Lower leg skin (tissue), 4 donors: ENCODE results near the gene SERBP1. TPM values are rescaled to one million over a fixed set of nuclear protein-coding genes. Genes with fewer than 3 reads are reported as not detected.

Source experiments
- DNase-seq, 2 donors: peaks; one replicate each; pipeline ENCODE4 v3.0.0-alpha.2; 2019; ENCODE audit warnings: low spot score in 2 of 2
- H3K4me3 ChIP-seq: fragments of 200-600 bp; sonication (generic); 2 replicates; pipeline ENCODE4 v1.5.1; 2017; ENCODE audit warnings: mild to moderate bottlenecking, low read depth; ENCODE audit not compliant: poor library complexity, severe bottlenecking
- POLR2A ChIP-seq, 2 donors: fragments of 450-650 bp; IDR thresholded peaks; one replicate each; pipeline ENCODE4 v1.6.1; 2016 to 2017; ENCODE audit warnings: antibody characterized with exemption in 2 of 2, mild to moderate bottlenecking in 1 of 2, moderate library complexity in 1 of 2
- WGBS, 2 donors: methylation state at CpG; one replicate each; pipeline ENCODE4 v1.1.5; 2018; 5-methylcytosine and 5-hydroxymethylcytosine counted together
- intact Hi-C: fragments of 100-400 bp; cut with DNase I; formaldehyde crosslinking; loops from one replicate; pipeline ENCODE4 v1.15.0; 2023; ENCODE audit warnings: low total_unique reads
- total RNA-seq, 4 donors: library from RNA; depleted of rRNA; stranded (reverse); fragments of >200 nt; gene quantifications; one replicate each; pipeline ENCODE4 v1.1.0, GENCODE V29; 2016
- TF ChIP-seq, protein P1 (sequence below), 3 donors: fragments of 450-650 bp; IDR thresholded peaks; one replicate each; pipeline ENCODE4 v1.5.1; 2016; ENCODE audit warnings: antibody characterized with exemption in 3 of 3, mild to moderate bottlenecking in 3 of 3, moderate library complexity in 2 of 3

SERBP1 gene
- total RNA-seq, 4 donors from 2014 or later, result 232 to 292 (median 273) TPM

DNA sequence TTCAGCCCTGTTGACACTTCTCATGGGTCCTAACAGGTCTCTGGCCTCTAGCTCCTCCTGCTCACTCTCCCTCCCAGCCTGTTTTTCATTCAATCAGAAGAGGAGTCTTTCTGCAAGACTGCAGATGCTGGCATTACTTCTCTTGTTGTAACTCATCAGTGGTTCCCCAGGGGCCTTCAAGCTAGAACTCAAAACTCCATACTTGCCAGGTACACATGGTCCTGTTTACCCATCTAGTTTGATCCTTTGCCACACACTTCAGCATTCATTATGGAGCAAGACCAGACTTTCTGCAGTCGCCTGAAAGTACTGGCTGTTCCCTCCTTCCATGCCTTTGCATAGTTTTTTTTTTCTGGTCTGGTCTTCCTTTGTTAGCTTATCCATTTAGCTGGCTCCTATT is 47.9 kb downstream of the SERBP1 start:
- DNase-seq, result peak in 1 of 2 donors; percentile 82
- WGBS, 2 donors, result 44 to 62% methylated on average over 1 of the region's 1 CpG
- intact Hi-C loops, result no loop called here
- no peak for TF ChIP-seq POLR2A (IDR thresholded peaks at IDR 0.05)
- TF ChIP-seq, protein P1, sequence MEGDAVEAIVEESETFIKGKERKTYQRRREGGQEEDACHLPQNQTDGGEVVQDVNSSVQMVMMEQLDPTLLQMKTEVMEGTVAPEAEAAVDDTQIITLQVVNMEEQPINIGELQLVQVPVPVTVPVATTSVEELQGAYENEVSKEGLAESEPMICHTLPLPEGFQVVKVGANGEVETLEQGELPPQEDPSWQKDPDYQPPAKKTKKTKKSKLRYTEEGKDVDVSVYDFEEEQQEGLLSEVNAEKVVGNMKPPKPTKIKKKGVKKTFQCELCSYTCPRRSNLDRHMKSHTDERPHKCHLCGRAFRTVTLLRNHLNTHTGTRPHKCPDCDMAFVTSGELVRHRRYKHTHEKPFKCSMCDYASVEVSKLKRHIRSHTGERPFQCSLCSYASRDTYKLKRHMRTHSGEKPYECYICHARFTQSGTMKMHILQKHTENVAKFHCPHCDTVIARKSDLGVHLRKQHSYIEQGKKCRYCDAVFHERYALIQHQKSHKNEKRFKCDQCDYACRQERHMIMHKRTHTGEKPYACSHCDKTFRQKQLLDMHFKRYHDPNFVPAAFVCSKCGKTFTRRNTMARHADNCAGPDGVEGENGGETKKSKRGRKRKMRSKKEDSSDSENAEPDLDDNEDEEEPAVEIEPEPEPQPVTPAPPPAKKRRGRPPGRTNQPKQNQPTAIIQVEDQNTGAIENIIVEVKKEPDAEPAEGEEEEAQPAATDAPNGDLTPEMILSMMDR (IDR thresholded peaks at IDR 0.05), result no peak
- no peak overlapping the region for H3K4me3 ChIP-seq

DNA sequence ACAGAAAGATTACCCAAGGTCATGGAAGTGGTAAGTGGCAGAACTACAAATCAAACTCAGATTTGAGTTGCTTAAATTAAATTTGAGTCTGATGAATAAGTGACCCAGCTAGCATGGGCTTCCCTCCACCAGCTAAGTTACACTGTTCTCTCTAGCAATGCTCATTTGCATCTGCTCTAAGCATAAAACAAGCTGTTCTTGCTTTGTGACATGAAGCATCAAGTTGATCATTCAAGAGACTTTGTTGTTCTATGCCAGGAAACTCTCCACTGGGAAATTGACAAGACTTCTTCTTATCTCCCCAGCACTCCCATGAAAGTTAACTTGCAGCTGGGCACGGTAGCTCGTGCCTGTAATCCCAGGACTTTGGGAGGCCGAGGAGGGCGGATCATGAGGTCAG is 49.0 kb downstream of the SERBP1 start:
- intact Hi-C loops, result no loop called here
- H3K4me3 ChIP-seq, result no peak overlapping the region
- 62 to 84% methylated on average over 4 of the region's 4 CpGs for WGBS, 2 donors
- TF ChIP-seq POLR2A (IDR thresholded peaks at IDR 0.05), result no peak
- TF ChIP-seq, protein P1 (IDR thresholded peaks at IDR 0.05), result no peak
- DNase-seq, result no peak

DNA sequence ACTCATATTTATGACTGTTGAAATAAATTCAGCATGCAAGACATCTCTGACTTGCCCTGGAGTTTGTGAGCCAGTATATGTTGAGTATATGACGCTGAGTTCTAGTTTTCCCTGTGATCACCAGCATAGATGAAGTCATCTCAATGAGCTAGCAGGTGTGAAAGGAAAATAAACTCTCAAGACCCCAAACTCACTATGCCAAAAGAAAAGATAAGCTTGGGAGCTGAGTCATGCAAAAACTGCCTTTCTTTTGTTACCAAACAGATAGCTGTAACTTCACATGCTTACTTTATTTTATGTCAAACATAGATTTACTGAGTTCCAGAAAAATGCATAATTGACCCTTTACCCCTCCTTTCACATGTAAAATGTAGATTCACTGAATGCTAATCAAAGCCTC is 52.9 kb downstream of the SERBP1 start:
- TF ChIP-seq, protein P1 (IDR thresholded peaks at IDR 0.05), result no peak
- TF ChIP-seq POLR2A (IDR thresholded peaks at IDR 0.05), result no peak
- H3K4me3 ChIP-seq, result no peak overlapping the region
- DNase-seq, result no peak
- intact Hi-C loops, result no loop called here
- WGBS, 2 donors, result 85 to 100% methylated on average over 1 of the region's 1 CpG

DNA sequence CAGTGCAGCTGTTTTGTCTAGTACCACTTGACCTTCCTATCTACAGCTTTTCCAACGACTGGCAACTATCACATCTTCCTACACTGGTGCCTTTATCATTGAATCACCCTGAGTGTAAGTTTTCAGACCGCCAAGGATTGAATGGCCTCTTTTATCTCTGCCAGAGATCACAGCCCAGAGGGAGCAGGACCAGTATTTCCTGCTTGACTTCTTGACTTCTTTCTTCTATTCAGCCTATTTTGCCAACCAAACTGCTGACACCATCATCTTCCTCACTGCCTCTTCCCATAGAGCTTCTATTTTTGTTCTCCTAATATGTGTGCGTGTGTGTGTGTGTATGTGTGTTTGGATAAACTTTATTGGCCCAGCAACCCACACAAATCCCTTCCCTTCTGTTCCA is 53.8 kb downstream of the SERBP1 start:
- no peak overlapping the region for H3K4me3 ChIP-seq
- intact Hi-C loops, result no loop called here
- 27 to 34% methylated on average over 3 of the region's 3 CpGs for WGBS, 2 donors
- no peak for DNase-seq
- TF ChIP-seq, protein P1 (IDR thresholded peaks at IDR 0.05), result no peak
- no peak for TF ChIP-seq POLR2A (IDR thresholded peaks at IDR 0.05)

DNA sequence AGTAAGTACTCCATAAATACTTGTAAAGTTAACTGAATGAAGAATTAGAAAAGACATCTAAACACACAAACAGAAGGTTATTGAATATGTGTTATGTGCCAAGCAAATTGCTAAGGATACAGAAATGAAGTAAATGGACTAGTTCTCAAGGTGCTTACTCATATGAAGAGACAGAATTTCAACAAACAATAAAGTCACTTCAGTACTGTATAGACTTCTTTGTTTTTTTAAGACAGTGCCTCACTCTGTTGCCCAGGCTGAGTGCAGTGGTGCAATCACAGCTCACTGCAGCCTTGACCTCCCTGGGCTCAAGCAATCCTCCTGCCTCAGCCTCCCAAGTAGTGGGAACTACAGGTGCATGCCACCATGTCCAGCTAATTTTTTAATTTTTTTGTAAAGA is 57.3 kb downstream of the SERBP1 start:
- no peak for DNase-seq
- no peak overlapping the region for H3K4me3 ChIP-seq
- no peak for TF ChIP-seq POLR2A (IDR thresholded peaks at IDR 0.05)
- TF ChIP-seq, protein P1 (IDR thresholded peaks at IDR 0.05), result no peak
- intact Hi-C loops, result no loop called here

DNA sequence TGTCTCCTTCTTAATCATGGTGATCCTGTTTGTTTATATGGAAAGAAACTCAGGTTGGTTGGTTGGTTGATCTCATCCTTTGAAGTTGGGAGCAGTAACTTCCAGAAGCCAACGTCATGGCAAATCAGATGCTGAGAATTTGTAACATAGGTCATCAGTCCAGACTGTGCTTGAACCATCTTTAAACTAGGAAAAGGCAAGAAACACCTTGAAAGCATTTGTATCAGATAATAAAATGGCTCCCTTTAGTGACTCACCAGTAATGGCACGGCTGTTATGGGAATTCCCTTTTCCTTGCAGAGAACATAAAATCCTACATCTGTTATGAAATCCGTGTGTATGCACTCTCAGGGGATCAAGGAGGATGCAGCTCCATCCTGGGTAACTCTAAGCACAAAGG is 58.1 kb downstream of the SERBP1 start:
- DNase-seq, result no peak
- TF ChIP-seq, protein P1 (IDR thresholded peaks at IDR 0.05), result no peak
- no peak for TF ChIP-seq POLR2A (IDR thresholded peaks at IDR 0.05)
- WGBS, 2 donors, result 30 to 37% methylated on average over 3 of the region's 3 CpGs
- H3K4me3 ChIP-seq, result no peak overlapping the region
- intact Hi-C loops, result no loop called here
